ENCODE data around the gene DOCK10.

DOCK10 gene

GRCh38 chr2:225040856-225041206, 1.4 kb downstream of the DOCK10 start:
- no peak for DNase-seq

DNA sequence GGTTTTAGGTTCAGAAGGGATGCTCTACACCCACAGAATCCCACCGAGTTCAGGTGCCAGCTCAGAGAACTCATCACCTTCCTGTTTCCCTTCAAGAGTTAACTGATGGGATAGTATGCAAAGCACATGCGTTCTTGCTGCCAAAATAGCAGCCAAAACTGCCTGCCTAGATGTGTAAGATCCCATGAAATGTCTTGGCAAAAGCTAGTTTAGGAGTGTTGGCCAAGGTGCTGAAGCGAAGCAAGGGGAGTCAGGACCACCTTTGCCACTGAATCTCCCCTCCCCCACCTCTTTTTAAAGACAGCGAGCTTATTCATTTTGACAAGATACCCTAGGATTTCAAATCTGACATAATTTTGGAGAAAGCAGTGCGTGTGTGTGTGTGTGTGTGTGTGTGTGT, 2.1 kb downstream of the DOCK10 start:
- DNase-seq: no peak

DNA sequence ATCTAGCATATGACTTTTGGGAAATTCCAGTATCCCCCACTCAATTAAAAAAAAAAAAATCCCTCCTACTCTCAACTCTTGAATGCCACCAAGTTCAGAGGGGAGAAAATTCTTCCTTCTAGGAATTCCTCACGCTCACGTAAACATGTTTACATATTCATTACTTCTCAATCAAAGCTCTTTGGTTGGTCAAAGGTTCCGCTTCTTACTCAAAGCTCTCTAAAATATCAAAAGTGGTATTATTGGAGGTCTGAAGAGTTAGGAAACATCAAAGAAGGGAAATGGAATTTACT, 4.1 kb downstream of the DOCK10 start:
- DNase-seq: no peak

DNA sequence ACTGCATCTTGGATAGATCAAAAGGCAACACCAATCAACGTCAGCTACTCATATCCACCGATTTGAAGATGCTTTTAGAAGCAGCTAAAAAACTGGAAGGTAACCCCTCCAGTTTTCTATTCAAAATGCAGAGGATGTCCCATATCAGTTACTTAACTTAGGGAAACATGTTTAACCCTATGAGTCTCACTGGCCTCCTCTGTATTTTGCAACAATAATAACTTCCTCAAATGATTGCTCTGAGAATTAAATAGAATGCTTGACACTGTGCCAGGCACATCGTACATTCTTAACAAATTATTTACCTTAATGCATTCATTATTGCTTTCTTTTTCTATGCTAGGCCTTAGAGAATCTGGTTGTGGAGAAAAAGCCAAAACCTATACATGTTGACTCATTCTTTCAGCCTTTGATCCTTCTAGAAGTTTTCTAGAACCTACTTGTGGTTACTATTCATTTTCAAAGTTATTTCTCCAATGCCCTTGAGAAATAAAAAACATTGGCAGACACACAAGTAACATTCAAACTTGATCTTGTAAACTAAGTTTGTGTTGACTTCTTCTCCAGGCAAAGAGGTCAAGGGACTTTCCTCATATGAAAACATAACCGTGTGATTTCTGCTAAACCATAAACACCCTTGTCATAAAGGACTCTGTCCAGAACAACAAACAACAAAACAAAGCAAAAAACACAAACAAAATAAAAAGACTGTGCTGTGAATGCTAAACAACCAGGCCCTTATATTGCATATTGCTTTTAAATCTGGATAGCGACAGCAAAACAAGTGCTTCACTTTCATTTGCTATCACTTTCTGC, 4.6 kb downstream of the DOCK10 start:
- no peak for DNase-seq

DNA sequence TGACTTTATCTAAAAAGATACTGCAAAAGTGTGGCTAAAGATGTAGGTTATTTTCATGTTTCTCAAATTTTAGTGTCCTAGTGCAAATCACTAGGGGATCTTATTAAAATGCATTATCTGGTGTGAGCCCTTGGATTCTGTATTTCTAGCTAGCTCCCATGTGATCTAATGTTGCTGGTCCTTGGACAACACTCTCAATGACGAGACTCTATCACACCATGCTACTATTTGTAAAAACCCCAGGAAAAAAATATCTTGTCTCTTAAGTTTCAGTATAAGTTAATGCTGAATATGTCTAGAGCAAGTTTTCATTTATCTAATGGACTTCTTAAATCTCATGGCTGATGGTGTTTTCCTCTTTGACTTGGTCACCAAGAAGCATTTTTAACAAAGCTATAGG, 5.8 kb downstream of the DOCK10 start:
- DNase-seq: no peak

DNA sequence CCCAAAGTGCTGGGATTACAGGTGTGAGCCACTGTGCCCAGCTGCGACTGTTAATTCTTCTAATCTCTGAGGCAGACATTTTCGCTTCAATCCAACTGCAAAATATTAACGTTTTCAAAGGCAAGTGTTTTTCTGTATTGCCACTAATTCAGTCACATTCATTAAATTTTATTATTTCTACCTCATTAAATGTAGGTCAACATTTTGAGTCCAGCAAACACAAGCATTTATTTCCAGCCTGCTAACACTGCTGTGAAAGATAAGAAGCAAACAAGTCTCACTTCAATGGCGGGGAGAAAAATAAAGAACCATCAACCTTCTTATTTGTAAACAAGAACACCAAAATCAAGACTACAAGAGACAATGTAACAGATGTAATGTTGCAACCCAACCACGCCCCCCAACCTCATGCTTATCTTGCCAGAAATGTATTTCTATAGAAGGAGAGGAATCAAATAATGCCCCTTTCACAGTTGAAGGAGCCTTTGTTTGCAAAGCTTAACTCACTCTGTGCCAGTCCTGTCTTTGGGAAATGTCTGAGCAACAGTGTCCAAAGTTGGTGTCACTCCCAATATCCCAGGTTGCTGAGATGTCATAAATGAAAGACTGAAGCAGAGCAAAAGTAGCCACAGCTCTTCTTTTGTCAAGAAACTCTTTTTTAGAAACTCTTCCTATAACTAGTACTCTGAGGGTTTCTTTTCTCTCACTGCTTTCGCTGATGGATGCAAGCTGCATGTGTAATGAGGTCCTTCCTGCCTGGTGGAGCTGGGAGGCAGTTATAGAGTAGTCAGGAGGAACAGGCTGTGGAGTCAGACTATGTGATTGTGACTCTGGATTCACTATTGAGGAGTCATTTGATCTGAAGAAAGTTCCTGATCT, 8.6 kb downstream of the DOCK10 start:
- DNase-seq: no peak

- DNase-seq: no peak
These were observed 10.0 kb downstream of the DOCK10 start for GRCh38 chr2:225032246-225032645.

DNA sequence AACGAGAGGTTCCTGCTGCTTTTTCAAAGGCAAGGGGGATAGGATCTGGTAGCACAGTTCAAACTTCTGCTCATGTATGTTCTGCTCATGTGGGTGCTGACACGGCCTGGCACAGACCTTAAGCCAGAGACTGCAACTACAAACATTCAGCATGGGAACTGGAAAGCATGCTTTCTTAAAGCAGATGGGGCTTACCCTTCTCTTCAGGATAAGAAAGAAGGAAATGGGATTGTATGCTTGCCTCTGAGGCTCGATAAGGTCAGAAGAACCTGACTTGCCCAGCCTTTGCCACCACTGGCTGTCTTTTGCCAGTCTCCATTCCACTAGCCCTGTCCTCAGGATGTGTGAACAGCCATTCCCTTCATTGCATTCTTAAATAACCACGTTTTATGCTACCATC, 10.7 kb downstream of the DOCK10 start:
- DNase-seq: no peak

GRCh38 chr2:225030893-225031292, 11.4 kb downstream of the DOCK10 start:
- DNase-seq: no peak

DNA sequence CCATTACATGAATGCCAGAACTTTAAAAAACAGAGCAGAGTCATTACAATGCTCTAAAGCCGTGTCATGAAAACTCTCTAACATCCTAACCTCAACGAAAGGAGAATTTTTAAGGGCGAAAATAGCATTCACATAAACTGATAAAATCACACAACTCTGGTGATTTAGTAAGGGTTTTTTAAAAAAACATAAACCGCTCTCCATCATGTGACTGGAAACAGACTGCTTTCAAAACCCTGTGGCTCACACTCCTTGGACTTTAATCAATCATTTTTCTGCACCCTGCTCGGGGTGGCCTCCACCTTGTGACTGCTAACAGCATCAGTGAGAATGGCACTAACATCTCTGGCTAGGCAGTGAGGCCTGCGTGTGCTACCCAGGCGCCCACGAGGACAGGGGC, 12.1 kb downstream of the DOCK10 start:
- no peak for DNase-seq

GRCh38 chr2:225028572-225028971, 13.7 kb downstream of the DOCK10 start:
- DNase-seq: no peak

DNA sequence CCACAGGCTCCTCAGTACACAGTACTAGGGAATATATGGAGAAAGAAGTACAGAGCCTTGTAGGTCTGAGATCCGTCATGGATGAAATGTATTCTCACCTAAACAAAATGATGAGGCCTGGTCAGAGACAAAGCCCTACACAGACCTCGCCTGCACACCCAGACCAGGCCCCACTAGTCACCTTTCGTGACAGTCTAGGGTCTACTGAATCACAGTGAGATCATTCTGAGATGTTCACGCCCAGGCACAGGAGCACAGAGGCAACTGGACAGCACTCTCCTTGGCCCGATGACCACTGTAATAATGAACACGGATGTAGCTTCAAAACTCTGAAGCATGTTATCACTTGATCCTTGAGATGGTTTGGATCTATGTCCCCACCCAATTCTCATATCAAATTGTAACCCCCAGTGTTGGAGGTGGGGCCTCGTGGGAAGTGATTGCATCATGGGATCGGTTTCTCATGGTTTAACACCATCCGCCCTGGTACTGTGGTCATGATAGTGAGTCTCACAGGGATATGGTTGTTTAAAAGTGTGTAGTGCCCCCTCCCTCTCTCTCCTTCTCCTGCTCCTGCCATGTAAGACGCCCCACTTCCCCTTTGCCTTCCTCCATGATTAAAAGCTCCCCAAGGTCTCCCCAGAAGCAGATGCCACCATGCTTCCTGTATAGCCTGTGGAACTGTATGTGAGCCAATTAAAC, 15.1 kb downstream of the DOCK10 start:
- no peak for DNase-seq

GRCh38 chr2:225025917-225026571, 16.2 kb downstream of the DOCK10 start:
- no peak for DNase-seq

GRCh38 chr2:225022188-225022587, 20.1 kb downstream of the DOCK10 start:
- no peak for DNase-seq

DNA sequence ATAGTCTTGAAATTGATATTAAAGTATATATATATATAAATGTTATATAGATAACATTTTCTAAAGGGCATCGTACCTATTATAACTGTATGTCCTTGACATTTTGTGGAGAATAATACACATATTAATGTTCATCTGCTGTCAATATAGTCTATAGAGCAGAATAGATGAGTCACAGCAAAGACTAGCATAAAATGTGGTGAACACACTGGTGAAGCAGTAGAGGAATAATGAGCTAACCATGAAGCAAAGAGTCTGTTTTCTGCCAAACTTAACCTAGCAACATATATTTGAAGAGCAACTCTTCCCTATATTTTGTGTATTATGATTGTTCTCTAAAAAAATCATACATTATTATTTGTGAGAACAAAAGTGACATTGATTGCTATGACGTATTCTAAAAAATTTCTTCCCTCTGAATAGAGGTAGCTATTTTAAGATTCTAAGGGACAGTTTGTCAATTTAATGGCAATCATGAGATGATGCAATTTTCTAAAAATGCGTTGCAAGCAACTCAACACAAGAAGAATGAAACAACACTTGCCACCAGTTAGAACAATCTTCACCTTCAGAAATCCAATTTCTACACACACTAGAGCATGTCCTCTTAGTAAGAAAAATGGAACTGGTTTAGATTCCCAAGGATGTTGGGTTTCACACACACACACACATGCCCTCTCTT, 22.0 kb downstream of the DOCK10 start:
- no peak for DNase-seq

DNA sequence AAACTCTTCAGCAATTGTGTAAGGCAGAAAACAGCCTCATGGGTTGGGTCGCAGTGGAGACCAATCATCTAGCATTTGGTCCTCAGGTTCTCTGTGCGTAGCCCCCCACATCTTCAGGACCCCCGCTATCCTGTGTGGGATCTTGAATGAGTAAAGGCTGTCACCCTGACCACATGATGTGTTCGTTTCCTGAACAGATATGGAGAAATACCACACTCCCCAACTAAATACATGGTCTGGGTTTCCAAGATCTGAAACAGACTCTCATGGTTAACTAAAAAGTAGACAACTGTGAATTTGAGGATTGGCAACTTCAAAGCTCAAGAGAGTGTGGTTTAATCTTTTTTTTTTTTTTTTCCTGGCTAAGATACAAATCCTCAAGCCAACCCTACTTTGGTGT, 23.2 kb downstream of the DOCK10 start:
- DNase-seq: no peak

DNA sequence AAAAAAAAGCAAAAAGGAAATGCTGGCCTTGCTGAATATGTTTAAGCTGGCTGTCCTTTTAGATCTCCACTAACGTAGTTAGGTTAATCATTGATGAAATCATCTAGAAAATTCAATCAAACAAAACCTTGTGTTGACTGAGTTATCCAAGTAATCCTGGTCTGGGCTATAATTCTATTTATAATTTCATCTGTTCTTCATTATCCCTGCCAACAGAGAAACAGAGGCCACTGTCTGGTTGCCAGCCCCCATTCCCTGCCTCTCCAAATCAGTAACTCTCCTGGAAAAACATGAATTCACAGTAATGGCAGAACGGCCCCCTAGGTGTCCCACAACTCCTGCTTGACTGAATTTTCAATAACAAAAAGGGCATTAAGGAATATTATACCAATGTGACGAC, 24.6 kb downstream of the DOCK10 start:
- DNase-seq: no peak

GRCh38 chr2:225017098-225017685, 25.1 kb downstream of the DOCK10 start:
- no peak for DNase-seq

DNA sequence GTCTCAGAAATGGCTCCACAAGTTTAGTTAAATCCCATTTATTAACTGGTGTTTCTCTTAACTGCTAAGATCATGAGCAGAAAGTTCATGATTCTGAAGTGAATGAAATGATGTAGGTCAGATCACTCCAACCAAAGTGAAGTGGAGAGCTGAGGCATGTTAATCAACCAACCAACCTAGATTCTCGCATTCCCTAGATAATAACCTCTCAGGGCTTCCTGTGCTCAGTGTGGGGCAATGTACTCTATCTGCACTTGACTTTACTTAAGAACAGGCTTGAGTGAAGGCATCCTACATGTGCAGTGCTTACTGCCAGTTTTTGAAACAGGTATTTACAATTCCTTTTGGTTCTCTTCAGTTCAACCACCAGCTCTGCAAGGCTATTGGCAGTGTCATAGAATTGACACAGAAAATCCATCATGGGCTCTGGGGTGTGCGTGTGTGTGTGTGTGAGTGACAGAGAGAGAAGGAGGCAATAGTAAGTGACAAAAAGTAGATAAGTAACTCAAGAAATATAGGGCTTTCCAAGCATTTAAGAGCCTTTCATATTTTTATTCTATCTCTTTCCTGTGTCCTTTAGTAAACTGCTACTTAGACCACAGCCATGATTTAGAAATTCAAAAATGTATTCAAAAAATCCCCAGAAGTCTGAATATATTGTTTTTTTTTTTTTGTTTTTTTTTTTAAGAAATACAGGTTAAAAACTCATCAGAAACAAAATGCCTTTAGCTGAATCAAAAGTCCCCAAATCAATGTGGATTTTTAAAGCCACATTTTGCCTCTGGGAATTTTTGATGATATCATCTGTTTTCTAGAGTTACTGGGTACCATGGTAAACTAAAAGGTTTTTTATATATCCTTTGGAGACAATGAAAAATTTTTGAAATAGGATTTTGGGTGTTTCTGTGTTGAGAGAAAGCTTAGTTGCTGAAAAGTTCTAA, 28.6 kb downstream of the DOCK10 start:
- no peak for DNase-seq

GRCh38 chr2:225011585-225011984, 30.7 kb downstream of the DOCK10 start:
- no peak for DNase-seq

GRCh38 chr2:225010804-225011203, 31.5 kb downstream of the DOCK10 start:
- DNase-seq: no peak
